Measurements from ENCODE around the gene SLC23A1. TPM values are rescaled to one million over a fixed set of nuclear protein-coding genes. Genes with fewer than 3 reads are reported as not detected.

SLC23A1 gene
- total RNA-seq, 6 experiments from 2014 or later, result 11.7 to 51.0 (median 22.8) TPM

GRCh38 chr5:139392678-139393496, 9.8 kb upstream of the SLC23A1 start:
- Histone ChIP-seq H3K36me3 (no peaks in the 10 kb centered on the region), H3K4me3 (peak overlapping the region; percentile 33 to 39 (median 38)), H3K4me1 (peaks cover 0 to 27% (median 4%) of the 10 kb centered on the region in 4 donors), H3K27ac (no peak overlapping the region), H3K27me3 (peaks cover 0 to 19% of the 10 kb centered on the region in 2 donors), H3K9me3 (no peaks in the 10 kb centered on the region)
- no peak for TF ChIP-seq POLR2A (IDR thresholded peaks at IDR 0.05)
- TF ChIP-seq, protein P1, sequence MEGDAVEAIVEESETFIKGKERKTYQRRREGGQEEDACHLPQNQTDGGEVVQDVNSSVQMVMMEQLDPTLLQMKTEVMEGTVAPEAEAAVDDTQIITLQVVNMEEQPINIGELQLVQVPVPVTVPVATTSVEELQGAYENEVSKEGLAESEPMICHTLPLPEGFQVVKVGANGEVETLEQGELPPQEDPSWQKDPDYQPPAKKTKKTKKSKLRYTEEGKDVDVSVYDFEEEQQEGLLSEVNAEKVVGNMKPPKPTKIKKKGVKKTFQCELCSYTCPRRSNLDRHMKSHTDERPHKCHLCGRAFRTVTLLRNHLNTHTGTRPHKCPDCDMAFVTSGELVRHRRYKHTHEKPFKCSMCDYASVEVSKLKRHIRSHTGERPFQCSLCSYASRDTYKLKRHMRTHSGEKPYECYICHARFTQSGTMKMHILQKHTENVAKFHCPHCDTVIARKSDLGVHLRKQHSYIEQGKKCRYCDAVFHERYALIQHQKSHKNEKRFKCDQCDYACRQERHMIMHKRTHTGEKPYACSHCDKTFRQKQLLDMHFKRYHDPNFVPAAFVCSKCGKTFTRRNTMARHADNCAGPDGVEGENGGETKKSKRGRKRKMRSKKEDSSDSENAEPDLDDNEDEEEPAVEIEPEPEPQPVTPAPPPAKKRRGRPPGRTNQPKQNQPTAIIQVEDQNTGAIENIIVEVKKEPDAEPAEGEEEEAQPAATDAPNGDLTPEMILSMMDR (IDR thresholded peaks at IDR 0.05), result peak; percentile 43 to 50 (median 48)
- intact Hi-C loops (cut with DNase I), result no loop called here
- DNase-seq (peak in 2 of 3 donors; percentile 67 to 75), ATAC-seq (peak; percentile 58 to 68 (median 62))
- WGBS (ENCODE audit: insufficient coverage, low coverage, low lambda C conversion rate, missing lambda C conversion rate), result 0% methylated on average over 8 of the region's 77 CpGs

DNA sequence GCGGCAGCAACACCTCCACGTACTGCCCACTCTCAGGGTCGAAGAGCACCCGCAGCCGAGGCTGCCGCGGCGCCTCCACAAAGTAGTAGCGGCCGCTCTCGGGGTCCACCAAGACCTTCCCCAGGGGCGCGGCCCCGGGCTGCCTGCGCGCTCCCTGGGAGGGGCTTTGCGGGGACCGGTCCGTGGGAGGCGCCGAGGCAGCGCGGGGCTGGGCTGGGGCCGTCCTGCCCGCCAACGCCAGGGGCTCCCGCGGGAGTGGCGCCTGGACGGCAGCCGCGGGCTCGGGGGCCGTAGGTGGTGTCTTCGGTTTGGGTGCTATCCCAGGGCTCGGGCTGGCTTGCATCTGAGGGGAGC, 9.2 kb upstream of the SLC23A1 start:
- peaks cover 0 to 19% of the 10 kb centered on the region in 2 donors for H3K27me3 ChIP-seq
- no peaks in the 10 kb centered on the region for H3K9me3 ChIP-seq
- TF ChIP-seq POLR2A (IDR thresholded peaks at IDR 0.05), result no peak
- TF ChIP-seq, protein P1 (IDR thresholded peaks at IDR 0.05), result no peak
- peak overlapping the region; percentile 33 to 39 (median 38) for H3K4me3 ChIP-seq
- 80% methylated on average over 1 of the region's 36 CpGs for WGBS (ENCODE audit: insufficient coverage, low coverage, low lambda C conversion rate, missing lambda C conversion rate)
- peaks cover 0 to 27% (median 4%) of the 10 kb centered on the region in 4 donors for H3K4me1 ChIP-seq
- intact Hi-C loops (cut with DNase I), result no loop called here
- no peak overlapping the region for H3K27ac ChIP-seq
- no peaks in the 10 kb centered on the region for H3K36me3 ChIP-seq
- no peak for ATAC-seq
- no peak for DNase-seq

- intact Hi-C loops (cut with DNase I), result no loop called here
- no peaks in the 10 kb centered on the region for H3K36me3 ChIP-seq
- WGBS (ENCODE audit: insufficient coverage, low coverage, low lambda C conversion rate, missing lambda C conversion rate), result 57% methylated on average over 12 of the region's 33 CpGs
- DNase-seq (peak in 1 of 3 donors; percentile 60), ATAC-seq (no peak)
- peaks cover 0 to 27% (median 4%) of the 10 kb centered on the region in 4 donors for H3K4me1 ChIP-seq
- TF ChIP-seq, protein P1 (IDR thresholded peaks at IDR 0.05), result no peak
- TF ChIP-seq POLR2A (IDR thresholded peaks at IDR 0.05), result no peak
- no peaks in the 10 kb centered on the region for H3K9me3 ChIP-seq
- peaks cover 0 to 19% of the 10 kb centered on the region in 2 donors for H3K27me3 ChIP-seq
- peak overlapping the region in 1 of 3 donors; percentile 39 for H3K4me3 ChIP-seq
- no peak overlapping the region for H3K27ac ChIP-seq
These were observed 8.7 kb upstream of the SLC23A1 start for GRCh38 chr5:139391570-139392323.

DNA sequence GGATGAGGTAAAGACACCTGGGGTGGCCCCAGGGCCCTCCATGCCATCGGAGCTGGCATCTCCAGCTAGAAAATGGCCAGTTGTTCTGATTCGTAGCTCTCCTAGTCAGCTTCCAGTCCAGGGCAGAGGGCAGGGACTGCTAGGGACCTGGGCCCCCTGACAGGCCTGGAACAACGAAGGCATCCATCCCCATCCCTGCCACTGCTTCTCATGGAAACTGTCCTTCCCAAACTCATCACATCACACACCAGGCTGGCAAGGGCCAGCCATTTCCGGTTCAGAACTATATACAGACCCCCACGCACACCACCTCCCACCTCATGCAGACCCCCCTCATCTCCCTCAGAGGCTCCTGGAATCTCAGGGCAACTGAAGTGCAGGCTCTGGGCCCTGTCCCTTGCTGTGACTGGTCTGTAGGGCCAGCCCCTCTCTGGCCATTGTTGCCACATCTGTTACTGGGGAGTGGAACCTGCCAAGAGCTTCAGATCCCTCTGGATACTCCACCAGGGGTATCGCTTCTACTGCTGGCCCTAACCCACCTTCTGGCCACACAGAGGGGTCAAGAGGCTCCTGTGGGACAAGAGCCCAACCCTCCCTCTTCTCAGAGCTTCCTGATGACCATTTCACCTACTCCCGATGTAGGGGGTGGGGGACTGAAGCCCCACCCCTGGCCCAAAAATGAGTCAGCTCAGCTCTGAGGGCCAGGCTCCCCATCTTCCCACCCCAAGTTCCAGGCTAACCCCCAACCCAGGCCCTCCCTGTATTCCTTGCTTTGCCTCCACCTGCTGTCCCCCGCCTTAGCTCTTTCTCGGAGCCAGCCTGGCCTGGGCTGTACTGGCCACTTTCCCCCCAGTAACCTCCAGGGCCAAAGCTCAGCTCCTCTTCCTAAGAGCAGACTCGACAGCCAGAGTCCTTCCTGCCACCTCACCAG, 7.8 kb upstream of the SLC23A1 start:
- 80% methylated on average over 5 of the region's 10 CpGs for WGBS (ENCODE audit: insufficient coverage, low coverage, low lambda C conversion rate, missing lambda C conversion rate)
- TF ChIP-seq POLR2A (IDR thresholded peaks at IDR 0.05), result no peak
- TF ChIP-seq, protein P1 (IDR thresholded peaks at IDR 0.05), result no peak
- peak overlapping the region in 1 of 3 donors; percentile 24 for H3K27ac ChIP-seq
- H3K36me3 ChIP-seq, result no peaks in the 10 kb centered on the region
- no peaks in the 10 kb centered on the region for H3K9me3 ChIP-seq
- DNase-seq (no peak), ATAC-seq (no peak)
- H3K27me3 ChIP-seq, result peaks cover 0 to 19% of the 10 kb centered on the region in 2 donors
- no peak overlapping the region for H3K4me3 ChIP-seq
- H3K4me1 ChIP-seq, result peaks cover 0 to 30% (median 4%) of the 10 kb centered on the region in 4 donors
- intact Hi-C loops (cut with DNase I), result no loop called here
